A673 (cell line): ENCODE measurements around the gene UBALD1.

Source experiments
- EZH2 ChIP-seq: fragments of 200-600 bp; sonication (generic); IDR thresholded peaks from 2 replicates; pipeline ENCODE4 v1.6.1; 2017; ENCODE audit warnings: borderline replicate concordance, low read depth, mild to moderate bottlenecking, mixed read lengths, antibody characterized with exemption, low read length; ENCODE audit not compliant: poor library complexity, severe bottlenecking
- TF ChIP-seq, protein P1 (sequence below): fragments of 300-800, 200-600 bp; sonication (generic); conservative IDR thresholded peaks from 2 replicates; pipeline ENCODE4 v1.5.1; 2017; ENCODE audit warnings: low read depth, mild to moderate bottlenecking, antibody characterized with exemption, low read length, moderate library complexity, mixed read lengths

- TF ChIP-seq, protein P1, sequence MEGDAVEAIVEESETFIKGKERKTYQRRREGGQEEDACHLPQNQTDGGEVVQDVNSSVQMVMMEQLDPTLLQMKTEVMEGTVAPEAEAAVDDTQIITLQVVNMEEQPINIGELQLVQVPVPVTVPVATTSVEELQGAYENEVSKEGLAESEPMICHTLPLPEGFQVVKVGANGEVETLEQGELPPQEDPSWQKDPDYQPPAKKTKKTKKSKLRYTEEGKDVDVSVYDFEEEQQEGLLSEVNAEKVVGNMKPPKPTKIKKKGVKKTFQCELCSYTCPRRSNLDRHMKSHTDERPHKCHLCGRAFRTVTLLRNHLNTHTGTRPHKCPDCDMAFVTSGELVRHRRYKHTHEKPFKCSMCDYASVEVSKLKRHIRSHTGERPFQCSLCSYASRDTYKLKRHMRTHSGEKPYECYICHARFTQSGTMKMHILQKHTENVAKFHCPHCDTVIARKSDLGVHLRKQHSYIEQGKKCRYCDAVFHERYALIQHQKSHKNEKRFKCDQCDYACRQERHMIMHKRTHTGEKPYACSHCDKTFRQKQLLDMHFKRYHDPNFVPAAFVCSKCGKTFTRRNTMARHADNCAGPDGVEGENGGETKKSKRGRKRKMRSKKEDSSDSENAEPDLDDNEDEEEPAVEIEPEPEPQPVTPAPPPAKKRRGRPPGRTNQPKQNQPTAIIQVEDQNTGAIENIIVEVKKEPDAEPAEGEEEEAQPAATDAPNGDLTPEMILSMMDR = no peak
- TF ChIP-seq EZH2 = no peak
Observed at GRCh38 chr16:4574919-4575705, 39.6 kb downstream of the UBALD1 start.
